Keratinocyte (primary cell): ENCODE measurements around the gene CPHXL.

ENCODE experiments used
- EZH2 ChIP-seq: IDR thresholded peaks from one replicate; pipeline ENCODE4 v1.6.1; 2012; ENCODE audit warnings: inconsistent platforms, mild to moderate bottlenecking, low read length, moderate library complexity
- TF ChIP-seq, protein P1 (sequence below), 3 experiments: IDR thresholded peaks in 1 of 3; conservative IDR thresholded peaks in 1 of 3; optimal IDR thresholded peaks in 1 of 3; 2 replicates in 2 of 3; 3 replicates in 1 of 3; pipeline versions ENCODE3 to v1.5.1; 2011; ENCODE audit warnings: low read length in 3 of 3, mild to moderate bottlenecking in 3 of 3, moderate library complexity in 2 of 3, control low read depth in 1 of 3, inconsistent platforms in 1 of 3; ENCODE audit not compliant: insufficient read depth in 2 of 3; ENCODE audit errors: extremely low read depth in 1 of 3

DNA sequence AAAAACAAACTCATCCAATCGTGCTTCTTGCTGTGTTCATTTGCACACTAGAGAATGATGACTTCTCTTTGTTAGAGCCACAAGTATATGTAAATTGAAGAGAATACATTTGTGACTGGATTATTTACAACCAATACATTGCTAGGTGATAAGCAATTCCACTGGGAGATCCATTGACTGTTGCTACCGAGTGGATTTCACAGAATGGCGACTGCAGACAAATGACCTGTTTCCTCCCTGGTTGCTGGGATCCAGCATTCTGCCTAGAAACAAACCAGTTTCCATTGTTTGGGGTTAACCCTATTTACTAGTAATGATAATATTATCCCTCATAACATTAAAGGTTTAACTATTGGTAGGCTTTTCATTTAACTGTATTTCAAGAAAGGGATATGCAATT lies 36.9 kb upstream of the CPHXL start:
- TF ChIP-seq, protein P1, sequence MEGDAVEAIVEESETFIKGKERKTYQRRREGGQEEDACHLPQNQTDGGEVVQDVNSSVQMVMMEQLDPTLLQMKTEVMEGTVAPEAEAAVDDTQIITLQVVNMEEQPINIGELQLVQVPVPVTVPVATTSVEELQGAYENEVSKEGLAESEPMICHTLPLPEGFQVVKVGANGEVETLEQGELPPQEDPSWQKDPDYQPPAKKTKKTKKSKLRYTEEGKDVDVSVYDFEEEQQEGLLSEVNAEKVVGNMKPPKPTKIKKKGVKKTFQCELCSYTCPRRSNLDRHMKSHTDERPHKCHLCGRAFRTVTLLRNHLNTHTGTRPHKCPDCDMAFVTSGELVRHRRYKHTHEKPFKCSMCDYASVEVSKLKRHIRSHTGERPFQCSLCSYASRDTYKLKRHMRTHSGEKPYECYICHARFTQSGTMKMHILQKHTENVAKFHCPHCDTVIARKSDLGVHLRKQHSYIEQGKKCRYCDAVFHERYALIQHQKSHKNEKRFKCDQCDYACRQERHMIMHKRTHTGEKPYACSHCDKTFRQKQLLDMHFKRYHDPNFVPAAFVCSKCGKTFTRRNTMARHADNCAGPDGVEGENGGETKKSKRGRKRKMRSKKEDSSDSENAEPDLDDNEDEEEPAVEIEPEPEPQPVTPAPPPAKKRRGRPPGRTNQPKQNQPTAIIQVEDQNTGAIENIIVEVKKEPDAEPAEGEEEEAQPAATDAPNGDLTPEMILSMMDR (optimal IDR thresholded peaks at IDR 0.05 in 1 of 3, IDR thresholded peaks at IDR 0.05 in 1 of 3, conservative IDR thresholded peaks at IDR 0.05 in 1 of 3; ENCODE audit: extremely low read depth in 1 of 3, insufficient read depth in 2 of 3, low read length in 3 of 3): no peak
- TF ChIP-seq EZH2: no peak
